Smooth muscle cell of the brain vasculature (primary cell): ENCODE results near the gene CFAP210.

ENCODE experiments used
- DNase-seq: peaks from one replicate; pipeline ENCODE4 v3.0.0-alpha.2; 2012; ENCODE audit warnings: low read depth, low spot score

CFAP210 gene, protein sequence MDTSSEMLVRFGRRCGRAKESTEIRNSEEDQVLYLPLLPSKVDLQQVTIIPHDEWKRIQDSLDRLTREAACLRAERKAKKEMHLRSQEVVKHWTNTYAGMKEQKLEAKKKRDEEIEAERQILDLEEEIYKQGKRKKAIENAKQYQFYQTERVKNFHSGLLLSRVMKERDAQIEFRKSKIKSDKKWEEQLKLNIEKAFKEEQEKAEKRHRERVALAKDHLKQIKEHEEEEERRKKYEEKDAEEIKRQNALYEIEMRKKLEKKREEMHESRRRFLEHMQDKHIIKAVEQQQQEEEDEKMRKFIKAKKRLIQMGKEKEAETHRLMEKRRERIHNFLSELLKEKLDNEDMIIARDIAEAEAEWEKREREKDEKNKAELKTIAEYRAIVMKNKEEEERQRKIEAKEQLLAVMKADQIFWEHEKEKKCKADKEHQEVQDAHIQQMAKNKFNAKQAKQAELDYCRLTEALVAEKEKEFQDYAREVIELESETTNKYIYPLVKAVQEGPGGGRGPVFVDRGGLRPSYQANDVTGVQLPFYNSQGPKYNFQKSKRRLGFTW

DNA sequence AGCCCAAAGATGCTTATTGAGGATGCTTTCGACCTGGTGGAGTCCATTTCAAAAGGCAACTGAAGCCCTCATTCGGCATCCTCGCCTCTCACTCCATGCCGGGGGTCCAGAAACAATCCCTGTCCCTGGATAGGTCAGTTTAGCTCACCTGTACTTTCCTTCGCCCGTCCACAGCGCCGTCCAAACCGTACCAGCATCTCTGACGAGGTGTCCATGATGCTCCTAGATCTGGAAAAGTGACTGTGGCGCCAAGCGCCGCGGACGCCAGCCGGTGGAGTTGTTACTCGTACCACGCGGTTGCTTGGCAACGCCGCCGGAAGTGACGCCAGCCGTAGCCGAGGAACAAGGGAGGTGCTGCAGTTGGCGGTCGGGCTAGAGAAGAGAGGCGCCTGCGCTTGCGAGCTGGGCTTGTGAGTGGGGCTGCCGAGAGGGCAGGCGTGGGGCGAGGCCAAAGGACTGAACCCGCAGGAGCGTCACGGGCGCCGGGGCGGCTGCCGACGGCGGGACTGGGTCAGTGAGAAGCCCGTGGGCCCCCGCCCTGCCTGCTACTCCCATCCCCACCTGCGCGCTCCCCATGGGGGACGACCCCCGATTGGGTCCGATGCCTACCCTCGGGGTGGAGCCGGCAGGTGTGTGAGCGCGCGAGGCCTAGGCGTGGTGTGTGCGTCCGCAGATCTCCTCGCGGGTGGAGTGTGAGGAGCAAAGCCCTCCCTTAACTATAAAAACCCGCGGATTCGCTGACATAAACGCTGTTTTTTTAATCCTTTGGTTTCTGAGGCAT is at the start of gene CFAP210, which contains the start of gene PHOSPHO2:
CFAP210 (minus strand) TSS at position 293 of the 781 bp plus-strand sequence; CDS start at position 215, 78 bp downstream.
PHOSPHO2 (plus strand) TSS at position 357 of the 781 bp plus-strand sequence. CDS start 6,503 bp downstream, outside the sequence.
- peak; percentile 85 for DNase-seq

DNA sequence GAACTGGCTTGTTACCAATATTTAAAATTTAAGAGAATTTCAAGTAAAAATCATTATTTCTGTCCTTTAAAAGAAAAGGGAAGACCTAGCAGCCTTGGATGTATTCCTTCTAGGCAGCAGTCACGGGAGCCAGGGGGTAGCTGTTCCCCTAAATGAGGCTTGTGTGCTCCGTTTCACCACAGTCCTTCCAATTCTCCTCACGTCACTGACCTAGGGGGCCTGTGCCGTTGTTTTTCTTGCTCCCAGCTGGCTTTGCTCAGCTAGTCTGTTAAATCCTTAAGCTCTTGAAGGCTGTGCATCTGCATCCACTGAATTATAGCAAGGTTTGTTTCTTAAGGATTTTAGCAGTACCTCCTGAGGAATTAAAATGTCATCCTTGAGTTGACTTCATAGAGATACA is 49.3 kb upstream of the CFAP210 start:
- no peak for DNase-seq

GRCh38 chr2:169739351-169739750 is 45.1 kb upstream of the CFAP210 start:
- no peak for DNase-seq

GRCh38 chr2:169738566-169739229 is 44.5 kb upstream of the CFAP210 start:
- DNase-seq: no peak

GRCh38 chr2:169736902-169737301 is 42.7 kb upstream of the CFAP210 start:
- no peak for DNase-seq

GRCh38 chr2:169735623-169736022 is 41.4 kb upstream of the CFAP210 start:
- DNase-seq: no peak

DNA sequence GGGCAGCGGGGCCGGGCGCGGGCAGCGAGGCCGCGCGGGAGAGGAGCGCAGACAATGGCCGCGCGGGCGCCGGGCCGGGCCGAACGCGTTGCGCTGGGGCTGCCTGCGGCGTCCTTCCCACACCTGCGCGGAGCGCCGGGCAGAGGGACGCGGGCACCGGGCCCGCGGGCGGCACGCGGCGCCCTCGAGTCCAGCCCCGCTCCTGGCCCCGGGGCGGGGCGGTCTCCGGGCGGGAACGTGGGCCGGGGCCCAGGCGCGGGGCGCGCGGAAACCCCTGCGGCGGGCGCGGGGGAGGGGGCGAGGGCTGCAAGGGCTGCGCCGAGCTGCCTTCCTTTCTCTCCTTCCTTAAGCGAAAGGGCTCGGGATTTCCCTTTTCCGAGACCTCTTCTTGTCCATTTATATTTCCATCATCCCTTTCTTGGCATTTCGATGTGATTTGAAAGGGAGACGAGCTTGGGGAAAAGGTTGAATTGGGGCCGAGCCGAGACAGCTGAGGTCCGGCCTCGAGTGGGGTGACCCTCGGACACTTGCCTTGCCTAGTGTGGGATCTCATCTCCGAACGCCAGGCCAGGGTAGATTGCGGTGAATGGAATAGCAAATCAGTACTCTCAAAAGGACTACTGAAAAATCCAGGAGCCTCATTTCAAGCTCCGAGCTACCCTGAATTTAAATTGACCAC is 40.1 kb upstream of the CFAP210 start:
- DNase-seq: no peak

GRCh38 chr2:169732583-169733358 is 38.6 kb upstream of the CFAP210 start:
- DNase-seq: no peak

DNA sequence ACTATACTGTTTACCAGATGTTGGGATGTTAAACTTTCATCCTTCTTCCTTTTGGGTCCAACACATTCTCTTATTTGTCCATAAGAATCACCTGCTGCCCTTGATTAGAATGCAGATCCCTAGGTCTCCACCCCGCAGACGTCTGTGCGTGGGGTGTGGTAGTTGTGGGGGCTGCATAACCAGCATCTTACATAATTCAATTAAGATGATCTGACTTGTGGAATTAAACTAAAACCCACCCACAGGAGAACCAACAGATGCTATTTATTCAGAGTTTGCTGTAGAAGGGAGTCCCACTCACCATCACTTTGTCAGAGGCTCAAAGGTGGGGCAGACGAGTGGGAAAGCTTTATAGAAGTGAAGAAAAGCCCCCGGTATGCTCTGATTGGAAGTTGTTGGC is 37.9 kb upstream of the CFAP210 start:
- DNase-seq: no peak

- no peak for DNase-seq
Measured at GRCh38 chr2:169729274-169729605, 35.0 kb upstream of the CFAP210 start.

DNA sequence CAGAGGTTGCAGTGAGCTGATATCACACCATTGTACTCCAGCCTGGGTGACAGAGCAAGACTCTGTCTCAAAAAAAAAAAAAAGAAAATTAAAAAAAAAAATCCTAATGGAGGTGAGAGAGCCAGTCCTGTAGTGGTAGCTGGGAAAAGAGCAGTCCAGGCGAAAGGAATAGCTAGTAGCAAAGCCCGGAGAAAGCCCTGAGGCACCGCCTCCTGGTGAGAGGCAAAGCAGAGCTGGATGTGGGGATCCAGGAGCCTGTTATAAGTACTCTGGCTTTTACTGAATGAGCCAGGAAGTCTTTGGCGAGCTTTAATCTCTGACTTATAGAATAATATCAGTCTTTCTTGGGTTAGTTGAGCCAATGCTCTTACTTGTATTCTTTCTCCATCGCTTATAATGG is 32.9 kb upstream of the CFAP210 start:
- DNase-seq: no peak

DNA sequence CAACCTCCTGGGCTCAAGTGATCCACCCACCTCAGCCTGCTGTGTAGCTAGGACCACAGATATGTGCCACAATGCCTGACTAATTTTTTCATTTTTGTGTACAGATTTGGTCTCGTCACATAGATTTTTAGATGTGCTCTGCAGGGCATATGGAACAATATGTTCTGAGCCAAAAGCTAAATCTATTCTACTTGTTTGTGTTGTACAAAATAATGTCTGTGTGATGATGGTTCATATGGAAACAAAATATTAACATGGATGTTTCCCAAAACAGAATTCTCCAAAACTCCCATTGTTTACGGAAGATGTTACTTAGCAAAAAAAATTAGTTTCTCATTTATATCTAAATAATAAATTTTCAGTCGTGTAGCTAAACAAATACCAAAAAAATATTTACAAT is 26.8 kb upstream of the CFAP210 start:
- no peak for DNase-seq

GRCh38 chr2:169718930-169719504 is 24.8 kb upstream of the CFAP210 start:
- DNase-seq: no peak

DNA sequence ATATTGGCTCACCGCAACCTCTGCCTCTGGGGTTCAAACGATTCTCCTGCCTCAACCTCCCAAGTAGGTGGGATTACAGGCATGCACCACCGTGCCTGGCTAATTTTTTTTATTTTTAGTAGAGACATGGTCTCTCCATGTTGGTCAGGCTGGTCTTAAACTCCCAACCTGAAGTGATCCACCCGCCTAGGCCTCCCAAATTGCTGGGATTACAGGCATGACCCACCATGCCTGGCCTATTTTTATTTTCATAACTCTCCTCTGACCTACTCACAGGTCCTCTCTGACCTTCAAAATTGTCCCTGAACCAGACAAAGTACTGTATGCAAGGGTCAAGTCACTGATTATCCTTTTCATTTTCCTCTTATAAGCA is 23.5 kb upstream of the CFAP210 start:
- no peak for DNase-seq

DNA sequence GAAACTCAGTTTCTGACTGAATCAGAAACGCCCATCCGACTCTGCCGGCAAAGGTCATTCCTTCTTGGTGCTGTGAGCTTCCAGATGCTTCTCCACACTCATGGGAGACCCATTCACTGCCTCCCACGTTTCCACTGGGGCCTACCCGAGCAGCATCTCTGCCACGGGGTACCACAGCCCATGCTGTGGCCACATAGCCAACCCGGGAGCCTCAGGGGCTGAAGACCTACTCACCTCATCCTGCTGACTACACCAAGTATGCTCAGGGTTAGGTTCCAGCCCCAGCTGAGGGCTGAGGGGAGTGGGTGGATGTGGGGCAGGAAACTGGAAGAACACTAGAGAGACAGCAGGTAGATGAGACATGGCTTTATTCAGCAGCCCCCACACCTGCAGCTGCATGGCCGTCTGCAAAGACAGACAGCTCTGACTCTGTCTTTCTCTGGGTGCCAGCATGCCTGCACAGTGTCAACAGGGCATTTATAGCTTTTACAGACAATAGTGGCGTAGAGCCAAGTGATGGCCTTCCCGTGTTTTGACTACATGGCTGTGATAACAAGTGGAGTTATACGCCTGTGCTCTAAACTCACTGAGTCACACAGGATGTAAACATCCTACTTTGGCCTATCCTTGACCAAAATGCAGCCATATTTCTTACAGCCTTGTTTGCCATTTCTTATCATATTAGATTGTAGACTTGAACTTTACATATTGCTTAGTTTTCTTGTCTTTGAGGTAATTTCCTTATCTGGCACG is 22.9 kb upstream of the CFAP210 start:
- no peak for DNase-seq

- no peak for DNase-seq
Measured at GRCh38 chr2:169716238-169716886, 22.2 kb upstream of the CFAP210 start.

DNA sequence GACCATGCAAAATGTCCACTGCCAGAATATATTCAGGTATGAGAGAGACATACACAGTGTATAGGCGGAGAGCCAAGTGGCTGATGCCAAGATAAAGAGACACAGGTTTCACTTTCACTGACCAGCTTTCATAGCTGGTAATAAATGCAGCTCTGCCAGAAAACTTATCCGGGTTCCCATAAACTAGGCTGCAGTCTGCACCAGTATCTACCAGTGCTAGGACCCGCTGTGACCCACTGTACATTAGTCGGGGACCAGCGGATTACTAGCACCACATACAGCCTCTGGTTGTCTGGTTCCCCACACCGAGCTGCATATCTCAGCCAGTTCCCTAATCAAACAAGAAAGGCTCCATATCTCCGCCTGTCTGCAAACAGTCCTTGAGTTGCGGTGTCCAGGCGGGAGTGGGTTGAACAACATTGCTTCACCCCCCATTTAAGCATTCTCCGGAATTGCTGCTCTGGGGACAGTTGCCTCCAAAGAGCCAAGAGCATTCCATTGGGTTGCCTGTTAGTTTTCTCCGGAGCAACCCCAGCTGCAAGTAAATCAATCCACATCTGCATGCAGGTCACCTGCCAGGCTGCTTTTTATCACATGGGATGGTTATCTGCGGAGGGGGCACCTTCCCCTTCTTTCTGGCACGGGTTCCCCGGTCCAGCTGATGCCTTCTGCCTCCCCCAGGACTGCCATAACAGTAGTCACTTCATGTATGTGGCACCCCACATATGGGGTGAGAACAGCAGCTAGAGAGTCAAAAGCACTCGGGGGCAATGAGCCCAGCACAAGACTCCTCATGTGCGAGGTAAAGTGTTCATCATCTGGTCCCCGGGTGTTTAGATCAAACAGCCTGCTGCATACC is 21.4 kb upstream of the CFAP210 start:
- DNase-seq: no peak

DNA sequence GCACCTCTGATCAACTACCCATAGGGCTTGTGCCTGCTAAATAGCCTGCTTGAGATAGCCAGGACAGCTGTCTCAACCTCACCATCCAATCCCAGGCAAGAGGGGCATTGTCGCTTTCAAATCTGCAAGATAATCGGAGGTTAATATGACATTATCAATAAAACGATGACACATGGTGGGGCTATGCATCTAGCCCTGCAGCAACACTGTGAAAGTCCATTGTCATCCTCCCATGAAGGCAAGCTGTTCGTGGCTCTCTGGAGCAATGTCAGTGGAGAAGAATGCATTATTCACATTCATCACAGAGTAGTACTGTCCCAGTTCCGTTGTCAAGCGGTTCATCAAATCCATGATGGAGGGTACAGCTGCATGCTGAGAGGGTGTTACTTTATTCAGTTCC is 20.5 kb upstream of the CFAP210 start:
- no peak for DNase-seq
